Measurements from ENCODE around the gene CIROP.

GRCh38 chr14:23146351-23146910 is 41.6 kb upstream of the CIROP start:
- TF ChIP-seq CTCF (IDR thresholded peaks at IDR 0.05): no peak
- TF ChIP-seq POLR2A (IDR thresholded peaks at IDR 0.05): no peak

Measured in upper lobe of left lung (tissue), 4 donors.